IPS-NIHi11 (cell line): ENCODE data around the gene SFTPA2.
"Not testable (repeated sequence)": the region's sequence is repeated elsewhere in the genome, so short reads cannot be mapped to it uniquely, and the experiment has no call there.

Experiments used
- DNase-seq: peaks from one replicate; pipeline ENCODE4 v3.0.0; 2012; ENCODE audit warnings: mixed read lengths, low spot score

The SFTPA2 gene

GRCh38 chr10:79556961-79557360, 3.2 kb downstream of the SFTPA2 start:
- not testable (repeated sequence) for DNase-seq

DNA sequence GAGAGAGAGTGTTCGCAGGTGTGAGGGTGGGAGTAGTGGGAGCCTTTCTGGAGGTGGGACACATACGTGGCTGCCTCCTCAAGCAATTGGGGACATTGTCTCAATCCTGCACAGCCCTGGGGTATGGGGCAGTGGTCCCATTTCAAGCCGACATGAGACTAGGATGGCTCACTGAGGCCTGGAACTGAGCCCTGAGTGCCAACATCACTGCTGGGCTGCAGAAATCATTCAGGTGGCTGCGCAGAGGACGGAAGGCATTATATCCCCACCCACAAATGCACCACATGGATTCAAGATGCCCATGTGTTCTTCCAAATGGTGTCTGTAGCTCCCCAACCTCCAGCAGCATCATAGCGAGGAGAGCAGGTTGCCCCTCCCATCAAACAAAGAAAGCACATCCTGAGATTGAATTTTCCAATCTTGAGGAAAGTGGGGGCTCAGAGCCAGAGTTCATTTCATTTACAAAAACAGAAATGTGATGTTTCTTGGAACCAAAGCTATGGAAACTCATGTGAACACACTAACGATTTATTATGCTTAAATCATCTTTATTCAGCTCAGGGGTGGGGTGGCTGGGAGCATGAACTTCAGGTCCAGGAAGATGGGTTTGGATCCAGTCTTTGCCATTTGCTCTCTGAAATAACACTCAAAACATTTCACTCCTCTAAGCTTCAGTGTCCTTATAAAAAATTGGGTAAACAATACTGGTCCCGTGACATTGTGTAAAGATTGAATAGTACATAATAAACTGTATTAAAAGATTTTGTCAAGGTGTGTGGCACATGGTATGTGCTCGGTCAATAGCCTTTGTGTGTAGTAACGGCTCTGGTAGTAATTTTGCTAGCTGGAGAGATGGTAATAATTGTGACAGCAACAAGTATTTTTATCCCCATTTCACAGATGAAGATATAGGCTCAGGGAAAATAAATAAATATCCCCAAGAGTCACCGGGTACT, 4.6 kb downstream of the SFTPA2 start:
- DNase-seq = no peak

- no peak for DNase-seq
Measured at GRCh38 chr10:79552143-79552542, 8.1 kb downstream of the SFTPA2 start.

- DNase-seq = no peak
Measured at GRCh38 chr10:79547973-79548372, 12.2 kb downstream of the SFTPA2 start.

GRCh38 chr10:79547128-79547527, 13.1 kb downstream of the SFTPA2 start:
- not testable (repeated sequence) for DNase-seq

GRCh38 chr10:79544926-79545659, 15.1 kb downstream of the SFTPA2 start:
- DNase-seq = not testable (repeated sequence)

DNA sequence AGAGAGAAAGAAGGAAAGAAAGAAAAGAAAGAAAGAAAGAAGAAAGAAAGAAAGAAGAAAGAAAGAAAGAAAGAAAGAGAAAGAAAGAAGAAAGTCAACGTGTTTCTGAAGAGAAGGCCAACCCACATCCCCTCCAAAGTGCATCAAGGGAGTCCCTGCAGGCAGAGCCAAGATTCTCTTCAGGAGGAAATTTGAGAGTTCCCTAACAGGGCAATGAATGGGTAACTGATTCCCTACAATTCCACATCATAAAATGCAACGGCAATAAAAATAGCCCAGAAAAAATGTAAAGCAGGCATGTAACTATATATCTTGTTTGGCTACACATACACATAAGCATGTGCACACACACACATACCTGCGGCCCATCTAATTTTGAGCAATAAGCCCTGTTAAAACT, 15.8 kb downstream of the SFTPA2 start:
- not testable (repeated sequence) for DNase-seq

- no peak for DNase-seq
Measured at GRCh38 chr10:79542626-79543025, 17.6 kb downstream of the SFTPA2 start.

GRCh38 chr10:79540930-79541329, 19.3 kb downstream of the SFTPA2 start:
- not testable (repeated sequence) for DNase-seq

DNA sequence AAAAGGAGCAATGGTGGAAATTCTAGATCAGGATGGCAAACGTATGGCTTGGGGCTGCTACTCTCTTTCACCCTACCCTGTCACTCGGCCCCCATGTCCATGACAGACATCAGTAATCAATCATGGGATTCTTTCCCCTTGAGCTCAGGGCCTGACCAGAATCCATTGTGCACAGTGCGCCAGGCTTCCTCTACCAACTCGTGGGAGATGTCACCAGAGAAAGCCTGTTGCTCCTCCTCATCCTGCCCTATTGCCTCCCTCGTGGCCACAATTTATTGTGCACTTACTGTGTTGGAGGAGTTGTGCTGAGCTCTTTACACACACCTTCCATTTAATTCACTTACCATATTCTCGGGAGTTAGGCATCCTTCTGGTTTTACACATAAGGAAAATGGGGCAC, 21.9 kb downstream of the SFTPA2 start:
- DNase-seq = not testable (repeated sequence)

DNA sequence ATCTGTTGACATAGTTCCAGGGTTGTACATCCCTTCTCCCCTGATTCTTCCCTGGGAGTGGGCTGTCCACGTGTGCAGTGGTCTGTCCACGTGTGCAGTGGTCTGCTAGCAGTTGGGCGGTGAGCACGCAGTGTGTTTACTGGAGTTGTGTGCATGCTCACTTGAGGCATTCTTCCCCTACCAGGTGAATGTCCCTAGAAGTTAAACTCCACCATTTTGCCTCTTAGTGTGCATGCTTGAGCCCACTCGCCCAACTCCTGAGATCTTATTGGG, 26.4 kb downstream of the SFTPA2 start:
- DNase-seq = not testable (repeated sequence)

- not testable (repeated sequence) for DNase-seq
Measured at GRCh38 chr10:79533142-79533902, 26.9 kb downstream of the SFTPA2 start.

- DNase-seq = not testable (repeated sequence)
Measured at GRCh38 chr10:79528261-79528660, 31.9 kb downstream of the SFTPA2 start.

DNA sequence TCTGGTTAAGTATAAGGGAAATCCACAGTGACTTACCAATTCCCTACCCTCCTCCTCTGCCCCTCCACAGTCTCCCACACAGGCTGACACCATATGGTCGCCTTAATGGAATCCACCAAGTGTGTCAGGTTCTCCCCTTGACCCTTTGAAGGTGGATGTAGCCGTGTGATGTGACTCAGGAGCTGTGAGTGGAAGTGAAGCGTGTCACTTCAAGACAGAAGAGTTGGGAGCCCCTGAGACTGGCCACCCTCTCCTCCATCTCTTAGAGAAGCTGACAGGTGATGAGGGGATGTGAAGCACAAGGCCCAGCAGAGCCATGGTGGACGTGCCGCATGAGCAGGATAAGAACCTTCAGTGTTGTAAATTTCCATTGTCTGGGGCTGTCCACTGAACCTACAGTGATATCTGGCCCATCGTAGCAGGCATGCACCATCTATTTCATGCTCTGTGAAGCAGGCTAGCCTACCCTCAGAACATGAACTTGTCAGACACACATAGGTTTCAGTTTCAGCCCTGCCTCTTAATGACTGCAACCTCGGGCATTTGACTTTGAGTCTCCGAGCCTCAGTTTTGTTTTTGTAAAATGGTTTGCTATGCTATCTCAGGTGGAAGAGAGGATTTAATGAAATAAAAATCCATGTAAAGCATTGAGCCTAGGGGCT, 35.0 kb downstream of the SFTPA2 start:
- DNase-seq = not testable (repeated sequence)

GRCh38 chr10:79523157-79523853, 36.9 kb downstream of the SFTPA2 start:
- DNase-seq = not testable (repeated sequence)

DNA sequence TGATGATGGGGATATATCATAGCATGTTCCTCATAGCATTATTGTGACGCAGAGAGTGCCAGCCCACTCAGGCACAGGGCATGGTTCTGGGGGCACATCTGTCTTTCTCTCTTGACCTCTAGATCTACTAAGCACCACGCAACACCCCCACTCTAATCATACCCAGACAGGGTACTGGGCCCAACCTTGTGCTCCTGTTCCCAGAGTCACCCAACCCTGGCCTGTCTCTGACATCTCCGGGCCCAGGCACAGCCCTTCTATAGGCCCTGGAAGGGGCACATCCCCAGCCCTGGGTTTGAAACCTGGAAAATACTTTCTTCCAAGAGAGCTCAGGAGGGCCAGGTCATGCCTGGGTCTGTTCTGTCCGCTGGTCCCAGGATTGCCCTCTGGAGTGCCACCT, 37.7 kb downstream of the SFTPA2 start:
- DNase-seq = not testable (repeated sequence)

- not testable (repeated sequence) for DNase-seq
Measured at GRCh38 chr10:79521751-79522150, 38.5 kb downstream of the SFTPA2 start.

DNA sequence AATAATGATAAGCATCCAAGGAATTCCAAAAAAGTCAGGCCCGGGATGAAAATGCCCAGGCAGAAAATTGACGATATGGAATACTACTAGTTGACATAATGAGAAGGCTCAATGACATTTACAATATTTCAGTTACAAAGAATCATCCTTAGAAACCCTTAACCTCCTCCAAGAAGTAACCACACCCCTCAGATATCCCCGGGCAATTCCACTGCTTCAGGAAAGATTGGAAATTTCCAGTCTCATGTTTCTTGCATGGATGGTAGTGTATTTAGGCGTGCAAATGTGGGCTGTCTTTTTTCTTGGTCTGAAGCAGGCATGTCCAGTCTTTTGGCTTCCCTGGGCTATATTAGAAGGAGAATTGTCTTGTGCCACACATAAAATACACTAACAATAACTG, 42.6 kb downstream of the SFTPA2 start:
- not testable (repeated sequence) for DNase-seq

DNA sequence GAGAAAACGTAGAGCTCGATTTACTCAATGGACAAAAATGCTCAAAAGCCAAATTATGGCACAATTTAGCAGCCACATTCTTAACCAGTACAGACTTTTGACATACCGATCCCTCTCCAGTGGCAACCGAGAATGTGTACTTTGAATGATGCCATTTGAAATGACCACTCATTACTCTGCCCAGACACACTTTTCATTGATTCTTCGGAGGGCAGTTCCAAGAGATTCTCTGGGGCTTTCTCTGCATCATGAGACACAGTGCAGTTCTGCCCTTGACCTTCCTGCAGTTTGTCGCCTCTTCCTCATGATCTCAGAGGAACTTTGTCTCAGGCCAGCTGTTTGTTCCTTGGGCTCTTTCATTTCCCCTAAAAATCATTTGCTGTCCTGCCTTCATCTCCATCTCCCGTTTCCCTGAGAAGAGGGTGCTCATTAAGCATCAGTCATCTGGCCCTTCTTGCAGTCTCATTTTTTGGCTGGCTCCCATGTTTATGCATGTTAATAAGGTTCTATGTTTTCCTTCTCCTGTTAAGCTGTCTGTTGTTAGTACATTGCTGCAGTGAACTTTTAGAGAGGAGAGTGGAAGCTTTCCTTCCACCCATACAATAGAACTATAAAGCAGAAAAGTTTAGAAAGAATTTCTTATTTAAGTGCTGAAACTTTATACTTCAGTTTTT, 43.5 kb downstream of the SFTPA2 start:
- not testable (repeated sequence) for DNase-seq

- not testable (repeated sequence) for DNase-seq
Measured at GRCh38 chr10:79511891-79512583, 48.2 kb downstream of the SFTPA2 start, which contains the start of gene EIF5AL1. Gene EIF5AL1 (plus strand): TSS chr10:79512533. CDS start chr10:79512650, 117 bp downstream.
